GM12878 (cell line): ENCODE results near the gene ZNF804A. TPM values are rescaled to one million over a fixed set of nuclear protein-coding genes. Genes with fewer than 3 reads are reported as not detected.

ENCODE experiments used
- ATAC-seq: fragments of 200-7000 bp; cut with Tn5 transposase; 3 replicates; pipeline ENCODE4 v1.9.1; 2020; ENCODE audit warnings: mild to moderate bottlenecking, moderate library complexity
- BruUV-seq: library from RNA; stranded (reverse); fragments of 400-500 nt; replicated peaks from 2 replicates; lab custom pipeline; 2021; lab: Mats Ljungman, UMichigan
- CTCF ChIA-PET: fragments of 300-600 bp; sonication (Branson Sonifier 250); formaldehyde crosslinking; extraction: SDS; loops from one replicate; lab custom pipeline; 2021; ENCODE audit warnings: inconsistent platforms; lab: Yijun Ruan, JAX
- POLR2A ChIA-PET: fragments of 350-600 bp; formaldehyde crosslinking; extraction: SDS; loops from one replicate; lab custom pipeline; 2021; ENCODE audit warnings: inconsistent platforms; lab: Charles Lee
- RAD21 ChIA-PET: fragments of 300-600 bp; sonication (Branson Sonifier 250); formaldehyde crosslinking; loops from one replicate; lab custom pipeline; 2023; ENCODE audit warnings: antibody characterized with exemption; ENCODE audit not compliant: unreplicated experiment; lab: Charles Lee
- SMC1A ChIA-PET: fragments of 300-600 bp; sonication (Branson Sonifier 250); formaldehyde crosslinking; loops from one replicate; lab custom pipeline; 2023; ENCODE audit not compliant: unreplicated experiment, uncharacterized antibody; lab: Charles Lee
- DNase-seq: peaks from one replicate; pipeline ENCODE4 v3.0.0-alpha.2; 2011; ENCODE audit warnings: low read depth, low spot score
- FAIRE-seq: peaks from 3 replicates; lab custom pipeline; 2011; peaks lifted over from hg19 to GRCh38; lab: Jason Lieb, UNC
- H2AFZ ChIP-seq: 2 replicates; pipeline ENCODE4 v1.6.0; 2011; ENCODE audit warnings: low read depth, low read length, control low read depth; ENCODE audit not compliant: control insufficient read depth
- H3K27ac ChIP-seq: 2 replicates; pipeline ENCODE4 v1.5.1; 2011; ENCODE audit warnings: control low read depth; ENCODE audit not compliant: control insufficient read depth, insufficient read depth
- H3K27me3 ChIP-seq, 2 experiments: replicated peaks in 1 of 2; 2 replicates each; pipeline versions ENCODE4 v1.6.0 to v1.6.1; 2011; ENCODE audit warnings: low read length in 1 of 2; ENCODE audit not compliant: control insufficient read depth in 2 of 2, insufficient read depth in 2 of 2
- H3K36me3 ChIP-seq, 2 experiments: 2 replicates each; pipeline ENCODE4 v1.5.1; 2011; ENCODE audit warnings: low read length in 1 of 2; ENCODE audit not compliant: control insufficient read depth in 2 of 2, insufficient read depth in 2 of 2
- H3K4me1 ChIP-seq: 2 replicates; pipeline ENCODE4 v1.6.1; 2011; ENCODE audit warnings: mild to moderate bottlenecking, low read length, moderate library complexity, mixed read lengths; ENCODE audit not compliant: control insufficient read depth, insufficient read depth
- H3K4me2 ChIP-seq: 2 replicates; pipeline ENCODE4 v1.6.0; 2011; ENCODE audit warnings: control low read depth; ENCODE audit not compliant: control insufficient read depth, insufficient read depth
- H3K4me3 ChIP-seq: fragments of 200-600 bp; sonication (generic); 2 replicates; pipeline ENCODE4 v1.5.1; 2016
- H3K79me2 ChIP-seq: 2 replicates; pipeline ENCODE4 v1.6.0; 2011; ENCODE audit warnings: low read length; ENCODE audit not compliant: control insufficient read depth, insufficient read depth
- H3K9ac ChIP-seq: 2 replicates; pipeline ENCODE4 v1.8.0; 2011; ENCODE audit warnings: low read length, control low read depth, mixed read lengths; ENCODE audit not compliant: control insufficient read depth, insufficient read depth
- H3K9me3 ChIP-seq: replicated peaks from 3 replicates; pipeline ENCODE4 v1.5.1; 2011; ENCODE audit warnings: mild to moderate bottlenecking, low read length; ENCODE audit not compliant: control insufficient read depth, insufficient read depth
- H4K20me1 ChIP-seq: 2 replicates; pipeline ENCODE4 v1.6.0; 2011; ENCODE audit not compliant: control insufficient read depth, insufficient read depth
- ATF2 ChIP-seq: IDR thresholded peaks from 2 replicates; pipeline ENCODE4 v1.6.1; 2012; ENCODE audit warnings: low read length, inconsistent platforms
- FOS ChIP-seq: IDR thresholded peaks from 3 replicates; pipeline ENCODE4 v1.6.1; 2011; ENCODE audit warnings: borderline replicate concordance; ENCODE audit not compliant: insufficient read length; ENCODE audit errors: extremely low read depth
- HDAC6 ChIP-seq: fragments of 200-600 bp; sonication (generic); IDR thresholded peaks from one replicate; pipeline ENCODE4 v1.8.0; 2017; ENCODE audit warnings: antibody characterized with exemption; ENCODE audit not compliant: unreplicated experiment
- MEF2A ChIP-seq: IDR thresholded peaks from 2 replicates; pipeline ENCODE4 v1.6.1; 2011; ENCODE audit warnings: low read depth, mild to moderate bottlenecking, low read length, moderate library complexity; ENCODE audit not compliant: insufficient read depth
- MEF2B ChIP-seq: fragments of 450-650 bp; IDR thresholded peaks from 2 replicates; pipeline ENCODE4 v1.6.1; 2018; ENCODE audit warnings: mild to moderate bottlenecking, moderate library complexity; ENCODE audit not compliant: partially characterized antibody, poor library complexity, severe bottlenecking
- MYB ChIP-seq: fragments of 150-350 bp; IDR thresholded peaks from 2 replicates; pipeline ENCODE4 v1.6.1; 2014; ENCODE audit warnings: mild to moderate bottlenecking, low read depth, low read length, borderline replicate concordance
- NFYB ChIP-seq: IDR thresholded peaks from 2 replicates; pipeline ENCODE4 v1.6.1; 2011; ENCODE audit warnings: low read depth, mild to moderate bottlenecking, low read length, improper control_type of control experiment, moderate library complexity; ENCODE audit not compliant: insufficient read depth
- TCF7 ChIP-seq: IDR thresholded peaks from 2 replicates; pipeline ENCODE4 v1.6.1; 2014; ENCODE audit warnings: antibody characterized with exemption, borderline replicate concordance
- YY1 ChIP-seq: IDR thresholded peaks from 2 replicates; pipeline ENCODE4 v1.6.1; 2011; ENCODE audit warnings: low read depth, mild to moderate bottlenecking, low read length
- ZBTB33 ChIP-seq: fragments of 450-650 bp; IDR thresholded peaks from 2 replicates; pipeline ENCODE4 v1.6.1; 2017; ENCODE audit warnings: mild to moderate bottlenecking
- ZNF24 ChIP-seq: fragments of 450-650 bp; IDR thresholded peaks from 2 replicates; pipeline ENCODE4 v1.6.1; 2017; ENCODE audit warnings: antibody characterized with exemption, mild to moderate bottlenecking
- ZNF687 ChIP-seq: fragments of 450-650 bp; IDR thresholded peaks from 2 replicates; pipeline ENCODE4 v1.6.1; 2017; ENCODE audit warnings: mild to moderate bottlenecking, moderate library complexity
- WGBS: methylation state at CpG from one replicate; pipeline ENCODE4 v1.1.6; 2016; ENCODE audit warnings: low lambda C conversion rate; ENCODE audit not compliant: insufficient replicate concordance, insufficient coverage; ENCODE audit errors: missing lambda C conversion rate; 5-methylcytosine and 5-hydroxymethylcytosine counted together
- in situ Hi-C: fragments of 300-500 bp; cut with MboI; formaldehyde crosslinking; loops from 9 replicates; pipeline ENCODE4 v1.14.3; 2018; ENCODE audit warnings: mixed read lengths
- intact Hi-C: fragments of 100-400 bp; cut with micrococcal nuclease; formaldehyde crosslinking; loops from one replicate; pipeline ENCODE4 v1.14.2; 2022; ENCODE audit not compliant: unreplicated experiment
- polyA plus RNA-seq, 11 experiments: library from polyadenylated mRNA; depleted of rRNA in 4 of 11; unstranded in 6 of 11; stranded (reverse) in 5 of 11; fragments of >200 nt; fragmentation: Nextera tagmentation in 4 of 11; fragmentation: Illumina TruSeq in 1 of 11; extraction: Ambion mirVana in 4 of 11; extraction: Trizol in 1 of 11; gene quantifications; 1 replicate in 1 of 11; 2 replicates in 10 of 11; pipeline versions ENCODE4 v1.2.1 to v1.2.3, GENCODE V29; 2011 to 2016; ENCODE audit warnings: inconsistent platforms in 2 of 11, missing spikeins in 2 of 11, low read depth in 1 of 11
- total RNA-seq, 4 experiments: library from RNA; depleted of rRNA in 3 of 4; stranded (reverse); fragments of >200 nt in 3 of 4; fragmentation: Illumina TruSeq in 1 of 4; extraction: Trizol in 1 of 4; gene quantifications; 2 replicates each; pipeline versions ENCODE4 v1.2.1 to v1.2.3, GENCODE V29; 2013 to 2021

The ZNF804A gene
- total and polyA plus RNA-seq, 10 of the 15 experiments (the other 5 are each of a cell fraction or from before 2014, with no cell fraction given): 0.19 to 2.3 (median 1.4) TPM

- no peak overlapping the region for H2AFZ ChIP-seq
- H3K9me3 ChIP-seq: no peaks in the 10 kb centered on the region
- no peak overlapping the region for H3K27ac ChIP-seq
- DNase-seq: no peak
- H3K4me3 ChIP-seq: no peak overlapping the region
- no TSS peak for BruUV-seq
- no peak overlapping the region for H3K9ac ChIP-seq
- intact Hi-C loops: no loop called here
- in situ Hi-C loops: no loop called here
- FAIRE-seq: no peak
- H3K4me2 ChIP-seq: no peak overlapping the region
- RAD21 ChIA-PET: no interaction called here
- 60% methylated on average over 5 of the region's 5 CpGs for WGBS
- POLR2A ChIA-PET: no interaction called here
- no peaks in the 10 kb centered on the region for H3K36me3 ChIP-seq
- no peaks in the 10 kb centered on the region for H4K20me1 ChIP-seq
- H3K4me1 ChIP-seq: no peaks in the 10 kb centered on the region
- CTCF ChIA-PET: no interaction called here
- SMC1A ChIA-PET: interaction anchor here (0.6 to 1.1 kb wide), 2 partner anchors 9 to 1899 kb away, joined by 3 to 4 read pairs; no protein-coding TSS in a partner anchor
- no peaks in the 10 kb centered on the region for H3K79me2 ChIP-seq
- no peaks in the 10 kb centered on the region for H3K27me3 ChIP-seq
- no peak for TF ChIP-seq NFYB
- no peak for TF ChIP-seq HDAC6
- TF ChIP-seq ZNF24: no peak
- TF ChIP-seq MYB: no peak
- no peak for TF ChIP-seq ZNF687
- no peak for TF ChIP-seq MEF2A
- TF ChIP-seq MEF2B: no peak
- no peak for TF ChIP-seq ZBTB33
- TF ChIP-seq TCF7: no peak
- no peak for TF ChIP-seq FOS
- no peak for TF ChIP-seq YY1
- TF ChIP-seq ATF2: no peak
- TF ChIP-seq, all 136 proteins: peak for 0
- no peak for ATAC-seq
Observed at GRCh38 chr2:184558713-184559464, 39.4 kb upstream of the ZNF804A start.
